ENCODE measurements around the gene TMEM259.

The TMEM259 gene

GRCh38 chr19:961866-962620 is 58.9 kb downstream of the TMEM259 start:
- no peak for DNase-seq (ENCODE audit: low read depth)

GRCh38 chr19:960601-960938 is 60.4 kb downstream of the TMEM259 start:
- DNase-seq (ENCODE audit: low read depth), result no peak

DNA sequence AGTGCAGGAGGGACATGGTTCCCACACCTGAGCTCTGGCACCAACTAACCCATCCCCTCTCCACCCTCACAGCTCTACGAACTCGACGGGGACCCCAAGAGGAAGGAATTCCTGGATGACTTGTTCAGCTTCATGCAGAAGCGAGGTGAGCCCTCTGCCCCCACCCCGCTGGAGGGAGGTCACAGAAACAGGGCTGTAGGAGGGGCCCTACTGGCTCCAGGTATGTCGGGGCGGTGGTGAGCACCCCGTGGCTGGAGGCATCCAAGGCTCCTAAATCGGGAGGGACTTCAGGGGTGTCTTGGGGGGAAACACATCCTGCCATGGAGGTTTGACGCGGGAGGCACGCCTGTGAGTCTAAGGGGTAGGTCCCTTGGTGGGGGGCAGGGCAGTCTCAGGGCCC is 60.9 kb downstream of the TMEM259 start:
- no peak for DNase-seq (ENCODE audit: low read depth)

Measured in T-helper 22 cell (primary cell).